Measurements from ENCODE around the gene FGB. TPM values are rescaled to one million over a fixed set of nuclear protein-coding genes. Genes with fewer than 3 reads are reported as not detected.

FGB gene
- not detected for total RNA-seq

DNA sequence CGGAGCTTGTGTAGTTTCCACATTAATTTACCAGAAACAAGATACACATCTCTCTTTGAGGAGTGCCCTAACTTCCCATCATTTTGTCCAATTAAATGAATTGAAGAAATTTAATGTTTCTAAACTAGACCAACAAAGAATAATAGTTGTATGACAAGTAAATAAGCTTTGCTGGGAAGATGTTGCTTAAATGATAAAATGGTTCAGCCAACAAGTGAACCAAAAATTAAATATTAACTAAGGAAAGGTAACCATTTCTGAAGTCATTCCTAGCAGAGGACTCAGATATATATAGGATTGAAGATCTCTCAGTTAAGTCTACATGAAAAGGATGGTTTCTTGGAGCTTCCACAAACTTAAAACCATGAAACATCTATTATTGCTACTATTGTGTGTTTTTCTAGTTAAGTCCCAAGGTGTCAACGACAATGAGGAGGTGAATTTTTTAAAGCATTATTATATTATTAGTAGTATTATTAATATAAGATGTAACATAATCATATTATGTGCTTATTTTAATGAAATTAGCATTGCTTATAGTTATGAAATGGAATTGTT is at the start of gene FGB:
Gene FGB (plus strand): TSS at position 315 of the 558 bp plus-strand sequence. CDS start 8 bp downstream, at position 323.
- H3K4me3 Mint-ChIP-seq: no peak within 1 kb of the TSS
- H3K4me1 Mint-ChIP-seq: no peaks in the 10 kb centered on the region

DNA sequence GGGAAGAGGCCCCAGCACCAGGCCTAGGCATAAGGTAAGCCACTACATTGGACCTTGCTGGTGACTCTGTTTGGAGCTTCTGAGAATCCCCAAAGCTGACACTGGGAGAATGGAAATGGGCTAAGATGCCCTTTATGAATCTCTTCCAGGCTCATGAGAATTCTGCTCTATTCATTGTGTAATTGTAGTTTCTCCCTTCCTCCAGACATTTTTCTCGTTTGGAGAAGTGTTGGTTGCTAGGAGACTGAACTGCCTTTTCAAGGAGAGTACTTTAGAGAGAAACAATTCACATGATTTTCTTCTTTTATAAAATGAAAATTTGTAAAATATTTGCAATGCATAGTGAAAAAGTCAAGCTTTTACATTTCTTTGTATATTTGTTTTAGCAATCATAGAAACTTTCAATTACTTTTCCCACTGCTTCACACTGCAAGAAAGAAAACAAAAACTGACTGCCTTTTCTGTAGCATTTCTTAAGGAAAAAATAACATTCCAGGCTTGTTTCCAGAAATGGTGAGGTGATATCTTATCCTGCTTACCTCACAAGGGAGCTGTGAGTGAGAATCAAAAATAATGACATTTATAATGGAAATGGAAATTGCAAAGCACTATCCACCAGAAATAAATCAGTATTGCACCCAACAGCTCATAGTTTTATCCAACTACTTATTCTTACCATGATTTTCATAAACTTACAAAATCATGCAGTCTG is 46.3 kb upstream of the FGB start:
- ATAC-seq (replicated peaks): no peak
- Mint-ChIP-seq H3K36me3 (ENCODE audit: low read depth) (no peaks in the 10 kb centered on the region), H3K4me3 (no peak overlapping the region), H3K9me3 (no peaks in the 10 kb centered on the region), H3K27me3 (peaks cover 51% of the 10 kb centered on the region), H3K4me1 (peaks cover 4% of the 10 kb centered on the region), H3K27ac (no peak overlapping the region)

More for the DNA sequence above, at the start of gene FGB:
- Mint-ChIP-seq H3K27me3 (peaks cover 3% of the 10 kb centered on the region), H3K36me3 (ENCODE audit: low read depth) (no peaks in the 10 kb centered on the region), H3K27ac (no peak within 1 kb of the TSS), H3K9me3 (no peaks in the 10 kb centered on the region)
- ATAC-seq (replicated peaks): no peak

GRCh38 chr4:154517591-154517990 is 45.2 kb upstream of the FGB start:
- Mint-ChIP-seq H3K27me3 (peaks cover 43% of the 10 kb centered on the region), H3K4me1 (peaks cover 4% of the 10 kb centered on the region), H3K9me3 (no peaks in the 10 kb centered on the region), H3K36me3 (ENCODE audit: low read depth) (no peaks in the 10 kb centered on the region), H3K4me3 (no peak overlapping the region), H3K27ac (no peak overlapping the region)
- no peak for ATAC-seq (replicated peaks)

DNA sequence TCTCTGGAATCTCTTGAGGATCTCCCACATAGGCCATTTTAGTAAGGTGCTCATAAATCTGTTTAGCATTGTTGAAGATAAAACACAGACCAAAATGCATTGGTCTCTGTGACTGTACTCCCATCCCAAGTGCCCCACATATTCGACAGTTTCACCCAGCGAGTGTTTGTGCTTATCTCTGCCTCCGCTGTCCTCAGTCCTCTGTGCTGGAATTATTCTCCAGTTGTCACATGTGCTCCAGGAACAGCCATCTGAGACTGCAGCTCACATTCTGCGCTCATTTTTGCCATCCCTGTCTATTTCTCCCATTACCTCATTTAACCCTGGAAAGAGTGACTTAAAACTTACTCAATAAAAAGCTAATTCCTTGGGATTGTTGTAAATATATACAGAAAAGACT is 43.6 kb upstream of the FGB start:
- no peak for ATAC-seq (replicated peaks)
- H3K27ac Mint-ChIP-seq: no peak overlapping the region
- H3K9me3 Mint-ChIP-seq: no peaks in the 10 kb centered on the region
- no peaks in the 10 kb centered on the region for H3K36me3 Mint-ChIP-seq (ENCODE audit: low read depth)
- no peak overlapping the region for H3K4me3 Mint-ChIP-seq
- H3K4me1 Mint-ChIP-seq: peaks cover 4% of the 10 kb centered on the region
- peaks cover 37% of the 10 kb centered on the region for H3K27me3 Mint-ChIP-seq

GRCh38 chr4:154521607-154522006 is 41.2 kb upstream of the FGB start:
- H3K9me3 Mint-ChIP-seq: no peaks in the 10 kb centered on the region
- H3K27ac Mint-ChIP-seq: no peak overlapping the region
- peaks cover 4% of the 10 kb centered on the region for H3K4me1 Mint-ChIP-seq
- no peaks in the 10 kb centered on the region for H3K36me3 Mint-ChIP-seq (ENCODE audit: low read depth)
- peaks cover 40% of the 10 kb centered on the region for H3K27me3 Mint-ChIP-seq
- ATAC-seq (replicated peaks): no peak
- H3K4me3 Mint-ChIP-seq: no peak overlapping the region

DNA sequence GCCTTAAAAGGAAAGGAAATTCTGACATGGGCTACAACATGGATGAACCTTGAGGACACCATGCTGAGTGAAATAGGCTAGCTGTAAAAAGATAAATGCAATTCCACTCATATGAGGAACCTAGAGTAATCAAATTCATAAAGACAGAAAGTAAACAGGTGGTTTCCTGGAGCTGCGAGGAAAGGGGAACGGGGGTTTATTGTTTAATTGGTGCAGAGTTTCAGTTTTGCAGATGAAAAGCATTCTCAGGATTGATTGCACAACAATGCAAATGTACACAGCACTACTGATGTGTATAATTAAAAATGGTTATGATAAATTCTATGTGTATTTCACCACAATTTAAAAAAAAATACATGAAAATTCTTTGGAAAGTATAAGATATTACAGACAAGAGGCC is 36.7 kb upstream of the FGB start:
- no peak overlapping the region for H3K4me3 Mint-ChIP-seq
- H3K27me3 Mint-ChIP-seq: peaks cover 22% of the 10 kb centered on the region
- H3K27ac Mint-ChIP-seq: no peak overlapping the region
- no peaks in the 10 kb centered on the region for H3K36me3 Mint-ChIP-seq (ENCODE audit: low read depth)
- no peak for ATAC-seq (replicated peaks)
- H3K4me1 Mint-ChIP-seq: no peaks in the 10 kb centered on the region
- no peaks in the 10 kb centered on the region for H3K9me3 Mint-ChIP-seq

- H3K27ac Mint-ChIP-seq: no peak overlapping the region
- H3K4me1 Mint-ChIP-seq: no peaks in the 10 kb centered on the region
- peaks cover 22% of the 10 kb centered on the region for H3K27me3 Mint-ChIP-seq
- no peak overlapping the region for H3K4me3 Mint-ChIP-seq
- ATAC-seq (replicated peaks): no peak
- no peaks in the 10 kb centered on the region for H3K9me3 Mint-ChIP-seq
- H3K36me3 Mint-ChIP-seq (ENCODE audit: low read depth): no peaks in the 10 kb centered on the region
These were observed 35.5 kb upstream of the FGB start for GRCh38 chr4:154527308-154527707.

DNA sequence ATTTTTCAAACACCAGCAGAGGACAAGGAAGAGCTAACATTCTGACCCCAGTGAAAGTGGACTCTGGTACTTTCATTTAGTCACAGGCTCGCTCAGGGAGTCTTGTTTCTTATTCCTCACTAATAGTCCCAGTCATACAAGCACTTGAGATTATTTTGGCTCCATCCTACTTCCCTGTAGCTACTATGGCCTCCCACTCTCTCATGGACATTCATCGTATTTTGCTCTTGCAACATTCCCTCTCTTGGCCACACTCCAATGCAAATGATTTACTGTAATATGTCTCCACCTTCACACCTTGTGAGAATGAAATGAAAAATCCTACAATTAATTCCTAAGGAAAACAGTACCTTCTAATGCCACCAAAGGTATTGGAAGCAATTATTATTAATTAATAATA is 33.9 kb upstream of the FGB start:
- no peak for ATAC-seq (replicated peaks)
- H3K9me3 Mint-ChIP-seq: no peaks in the 10 kb centered on the region
- H3K36me3 Mint-ChIP-seq (ENCODE audit: low read depth): no peaks in the 10 kb centered on the region
- H3K4me1 Mint-ChIP-seq: no peaks in the 10 kb centered on the region
- no peak overlapping the region for H3K4me3 Mint-ChIP-seq
- H3K27me3 Mint-ChIP-seq: peaks cover 18% of the 10 kb centered on the region
- no peak overlapping the region for H3K27ac Mint-ChIP-seq

- H3K36me3 Mint-ChIP-seq (ENCODE audit: low read depth): no peaks in the 10 kb centered on the region
- H3K4me1 Mint-ChIP-seq: no peaks in the 10 kb centered on the region
- ATAC-seq (replicated peaks): no peak
- no peaks in the 10 kb centered on the region for H3K9me3 Mint-ChIP-seq
- no peak overlapping the region for H3K27ac Mint-ChIP-seq
- no peak overlapping the region for H3K4me3 Mint-ChIP-seq
- peaks cover 17% of the 10 kb centered on the region for H3K27me3 Mint-ChIP-seq
These were observed 32.9 kb upstream of the FGB start for GRCh38 chr4:154529728-154530519.

DNA sequence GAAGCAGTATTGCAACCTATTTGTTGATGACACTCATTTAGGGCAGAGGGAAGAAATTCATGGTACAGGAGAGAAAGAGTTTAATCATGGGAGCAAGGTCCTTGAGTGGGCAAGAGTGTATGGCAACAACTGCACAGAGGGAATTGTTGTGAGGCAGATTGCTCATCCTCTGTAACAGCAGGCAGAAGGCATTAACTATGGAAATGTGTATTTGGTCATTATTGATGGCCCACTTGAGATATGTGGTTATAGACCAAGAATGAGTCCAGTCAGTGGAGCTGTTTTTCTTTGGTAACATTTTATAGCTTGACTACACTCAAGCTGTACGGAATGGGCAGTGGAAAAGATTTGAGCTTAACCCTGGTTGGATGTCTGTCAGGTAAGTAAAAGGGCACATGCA is 28.5 kb upstream of the FGB start:
- H3K27me3 Mint-ChIP-seq: no peaks in the 10 kb centered on the region
- no peak overlapping the region for H3K4me3 Mint-ChIP-seq
- no peaks in the 10 kb centered on the region for H3K9me3 Mint-ChIP-seq
- no peaks in the 10 kb centered on the region for H3K4me1 Mint-ChIP-seq
- no peak for ATAC-seq (replicated peaks)
- peaks cover 43% of the 10 kb centered on the region for H3K36me3 Mint-ChIP-seq (ENCODE audit: low read depth)
- no peak overlapping the region for H3K27ac Mint-ChIP-seq

DNA sequence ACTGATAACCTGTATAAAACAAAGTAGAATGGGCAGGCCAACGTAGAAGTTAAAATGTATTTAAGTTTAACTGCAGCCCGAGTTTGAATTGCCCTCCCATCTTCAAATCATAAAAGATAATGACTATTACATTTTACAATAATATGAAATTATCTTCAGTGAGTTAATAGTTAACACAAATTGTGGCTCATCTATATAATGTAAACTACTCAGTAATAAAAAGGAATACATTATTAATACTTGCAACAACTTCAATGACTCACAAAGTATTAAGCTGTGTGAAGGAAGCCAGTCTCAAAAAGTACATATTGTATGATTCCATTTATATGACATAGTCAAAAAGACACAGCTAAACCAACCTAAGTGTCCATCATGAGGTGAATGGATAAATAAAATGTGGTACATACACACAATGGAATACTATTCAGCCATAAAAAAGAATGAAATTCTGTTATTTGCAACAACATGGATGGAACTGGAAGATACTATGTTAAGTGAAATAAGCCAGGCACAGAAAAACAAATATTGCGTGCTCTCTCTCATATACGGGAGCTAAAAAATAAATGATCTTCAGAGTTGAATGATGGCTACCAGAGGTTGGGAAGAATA is 20.4 kb upstream of the FGB start:
- Mint-ChIP-seq H3K9me3 (no peaks in the 10 kb centered on the region), H3K27me3 (no peaks in the 10 kb centered on the region), H3K4me1 (no peaks in the 10 kb centered on the region), H3K4me3 (no peak overlapping the region), H3K36me3 (ENCODE audit: low read depth) (peaks cover 98% of the 10 kb centered on the region), H3K27ac (no peak overlapping the region)
- no peak for ATAC-seq (replicated peaks)

- H3K4me3 Mint-ChIP-seq: no peak overlapping the region
- H3K27me3 Mint-ChIP-seq: no peaks in the 10 kb centered on the region
- H3K36me3 Mint-ChIP-seq (ENCODE audit: low read depth): peaks cover 84% of the 10 kb centered on the region
- no peak overlapping the region for H3K27ac Mint-ChIP-seq
- ATAC-seq (replicated peaks): no peak
- peaks cover 10% of the 10 kb centered on the region for H3K4me1 Mint-ChIP-seq
- H3K9me3 Mint-ChIP-seq: no peaks in the 10 kb centered on the region
These were observed 17.1 kb upstream of the FGB start for GRCh38 chr4:154545689-154546088.

DNA sequence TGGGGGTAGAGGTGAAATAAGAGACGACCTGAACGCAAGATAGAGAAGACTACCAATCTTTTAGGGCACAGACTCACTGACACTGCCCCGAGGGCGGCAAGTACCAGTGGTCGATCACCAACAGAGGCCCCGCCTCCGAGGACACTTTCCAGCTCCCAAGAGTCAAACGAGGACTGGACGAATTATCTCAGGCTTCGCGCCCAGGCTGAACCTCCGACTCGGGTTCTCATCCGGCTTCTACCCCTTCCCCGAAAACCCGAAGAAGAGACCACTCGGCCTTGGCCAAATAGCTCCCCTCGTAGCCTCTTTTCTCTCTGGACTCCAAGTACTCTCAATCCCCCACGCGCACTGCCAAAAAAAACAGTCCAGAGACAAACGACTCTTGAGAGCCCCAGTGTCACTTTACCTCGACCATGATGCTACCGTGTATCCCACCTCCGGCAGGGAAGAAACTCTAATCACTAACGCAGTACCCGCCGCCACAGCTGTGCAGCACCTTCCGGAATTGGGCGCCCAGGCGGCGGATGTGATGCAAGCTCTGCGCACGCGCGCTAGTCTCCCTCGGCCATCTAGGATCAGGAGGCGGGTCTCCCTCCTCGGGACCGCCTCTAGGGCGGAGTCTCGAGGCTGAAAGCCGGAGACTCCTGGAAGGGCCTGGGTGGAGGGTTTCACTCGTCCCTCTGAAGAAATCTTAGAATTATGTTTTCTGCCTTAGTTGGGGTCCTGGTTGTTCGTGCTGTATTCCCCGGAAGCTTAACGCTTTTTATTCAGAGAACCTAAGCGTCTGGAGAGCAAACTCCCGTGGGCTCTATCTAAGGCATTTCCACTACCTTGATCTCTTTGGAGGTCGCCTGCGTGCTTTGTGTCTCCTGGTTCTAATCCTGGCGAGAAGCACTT is 12.7 kb upstream of the FGB start, which contains the start of gene PLRG1:
Gene PLRG1 (minus strand): TSS at position 507 of the 897 bp plus-strand sequence. CDS start 92 bp downstream, at position 415.
- H3K27ac Mint-ChIP-seq: peak within 1 kb of the TSS; percentile 96
- H3K9me3 Mint-ChIP-seq: no peaks in the 10 kb centered on the region
- H3K27me3 Mint-ChIP-seq: no peaks in the 10 kb centered on the region
- peak; percentile 99 for ATAC-seq (replicated peaks)
- peak within 1 kb of the TSS; percentile 90 for H3K4me3 Mint-ChIP-seq
- peaks cover 40% of the 10 kb centered on the region for H3K36me3 Mint-ChIP-seq (ENCODE audit: low read depth)
- peaks cover 14% of the 10 kb centered on the region for H3K4me1 Mint-ChIP-seq

Measured in activated T-helper 17 cell treated with anti-CD3 and anti-CD28 coated beads, Interleukin-2, amount 50 U/mL, for 72 hours (primary cell).